WTC11 (cell line): ENCODE measurements around the gene HSD3B7. TPM values are rescaled to one million over a fixed set of nuclear protein-coding genes. Genes with fewer than 3 reads are reported as not detected.

ENCODE experiments used
- ATAC-seq: fragments of 200-7000 bp; cut with Tn5 transposase; 2 replicates; pipeline ENCODE4 v1.10.0; 2021; ENCODE audit warnings: mild to moderate bottlenecking, moderate library complexity
- CTCF ChIA-PET: fragments of 300-600 bp; sonication (Branson Sonifier 250); formaldehyde crosslinking; loops from one replicate; lab custom pipeline; 2021; ENCODE audit warnings: antibody characterized with exemption; lab: Charles Lee
- POLR2A ChIA-PET: fragments of 350-600 bp; sonication (Branson Sonifier 250); formaldehyde crosslinking; loops from one replicate; lab custom pipeline; 2021; ENCODE audit warnings: antibody characterized with exemption; lab: Charles Lee
- DNase-seq: peaks from one replicate; pipeline ENCODE4 v3.0.0; 2021; ENCODE audit warnings: low spot score
- H3K27ac Mint-ChIP-seq: 2 replicates; pipeline ENCODE4 v1.8.0; 2021; ENCODE audit warnings: mixed read lengths
- H3K27me3 Mint-ChIP-seq: 2 replicates; pipeline ENCODE4 v1.8.0; 2021; ENCODE audit warnings: low read depth, mild to moderate bottlenecking, moderate library complexity, mixed read lengths
- H3K36me3 Mint-ChIP-seq: 2 replicates; pipeline ENCODE4 v1.8.0; 2021; ENCODE audit warnings: mixed read lengths
- H3K4me1 Mint-ChIP-seq: 2 replicates; pipeline ENCODE4 v1.8.0; 2022; ENCODE audit warnings: mixed read lengths
- H3K4me3 Mint-ChIP-seq: 2 replicates; pipeline ENCODE4 v1.8.0; 2021; ENCODE audit warnings: mild to moderate bottlenecking, moderate library complexity, mixed read lengths
- H3K9me3 Mint-ChIP-seq: 2 replicates; pipeline ENCODE4 v1.8.0; 2021; ENCODE audit warnings: mixed read lengths
- MYBL2 ChIP-seq: sonication (generic); formaldehyde crosslinking; IDR thresholded peaks from 2 replicates; pipeline ENCODE4 v1.8.1; 2023; ENCODE audit warnings: mild to moderate bottlenecking, moderate library complexity, missing genetic modification reagents
- NR2C2 ChIP-seq: sonication (generic); formaldehyde crosslinking; IDR thresholded peaks from 2 replicates; pipeline ENCODE4 v1.8.0; 2022; ENCODE audit warnings: mild to moderate bottlenecking, missing genetic modification reagents
- OVOL2 ChIP-seq: fragments of 250-450 bp; sonication (Bioruptor Pico); IDR thresholded peaks from 2 replicates; pipeline ENCODE4 v1.9.0; 2021; ENCODE audit warnings: mild to moderate bottlenecking, borderline replicate concordance
- SMAD4 ChIP-seq: sonication (generic); formaldehyde crosslinking; IDR thresholded peaks from 2 replicates; pipeline ENCODE4 v1.8.0; 2022; ENCODE audit warnings: mild to moderate bottlenecking, missing genetic modification reagents
- SP1 ChIP-seq: sonication (generic); formaldehyde crosslinking; conservative IDR thresholded peaks from 2 replicates; pipeline ENCODE4 v1.8.1; 2022; ENCODE audit warnings: missing genetic modification reagents
- total RNA-seq: library from RNA; stranded (reverse); gene quantifications from 3 replicates; pipeline ENCODE4 v1.2.3, GENCODE V29; 2021
- TF ChIP-seq, protein P1 (sequence below): sonication (generic); formaldehyde crosslinking; IDR thresholded peaks from 2 replicates; pipeline ENCODE4 v1.8.1; 2023; ENCODE audit warnings: mild to moderate bottlenecking, missing genetic modification reagents, borderline replicate concordance
- TF ChIP-seq, protein P2 (sequence below): sonication (generic); formaldehyde crosslinking; IDR thresholded peaks from 2 replicates; pipeline ENCODE4 v1.8.1; 2023; ENCODE audit warnings: mild to moderate bottlenecking, missing genetic modification reagents, moderate library complexity
- TF ChIP-seq, protein P3 (sequence below): fragments of 200-600 bp; IDR thresholded peaks from 2 replicates; pipeline ENCODE4 v1.8.0; 2022; ENCODE audit warnings: antibody characterized with exemption
- TF ChIP-seq, protein P4 (sequence below): sonication (generic); formaldehyde crosslinking; IDR thresholded peaks from 2 replicates; pipeline ENCODE4 v1.8.1; 2023; ENCODE audit warnings: mild to moderate bottlenecking, moderate library complexity, missing genetic modification reagents

HSD3B7 gene
- total RNA-seq, 1 experiment from 2014 or later: 4.5 TPM

DNA sequence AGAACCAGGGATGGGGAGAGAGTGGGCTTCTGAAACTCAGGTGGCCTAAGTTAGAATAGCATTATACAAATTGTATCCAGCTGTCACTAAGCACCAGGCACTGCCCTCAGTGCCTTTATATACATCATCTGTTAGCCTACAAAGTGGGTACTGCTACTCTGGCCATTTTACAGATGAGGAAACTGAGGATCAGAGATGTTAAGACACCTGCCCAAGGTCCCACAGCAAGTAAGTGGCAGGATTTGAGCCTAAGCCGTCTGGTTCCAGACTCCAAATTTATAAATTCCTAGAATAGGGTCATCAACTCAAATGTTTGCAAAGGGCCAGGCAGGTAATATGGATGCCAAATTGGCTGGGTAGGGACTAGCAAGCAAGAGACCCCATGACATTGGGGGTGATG, 33.8 kb upstream of the HSD3B7 start:
- POLR2A ChIA-PET: no interaction called here
- peaks cover 25% of the 10 kb centered on the region for H3K4me1 Mint-ChIP-seq
- CTCF ChIA-PET: interaction anchor here (1.1 kb wide), 1 partner anchor 34 kb away, joined by 4 read pairs; the partner anchor contains the start of gene HSD3B7
- no peak overlapping the region for H3K27ac Mint-ChIP-seq
- no peaks in the 10 kb centered on the region for H3K36me3 Mint-ChIP-seq
- no peaks in the 10 kb centered on the region for H3K9me3 Mint-ChIP-seq
- no peak for DNase-seq
- H3K27me3 Mint-ChIP-seq: peaks cover under 1% of the 10 kb centered on the region; the same call in 1 of the 2 replicates
- TF ChIP-seq SMAD4 (CRISPR knock-in tag): no peak
- TF ChIP-seq, all 79 proteins: peak for 0
- no peak for ATAC-seq
- no peak overlapping the region for H3K4me3 Mint-ChIP-seq

DNA sequence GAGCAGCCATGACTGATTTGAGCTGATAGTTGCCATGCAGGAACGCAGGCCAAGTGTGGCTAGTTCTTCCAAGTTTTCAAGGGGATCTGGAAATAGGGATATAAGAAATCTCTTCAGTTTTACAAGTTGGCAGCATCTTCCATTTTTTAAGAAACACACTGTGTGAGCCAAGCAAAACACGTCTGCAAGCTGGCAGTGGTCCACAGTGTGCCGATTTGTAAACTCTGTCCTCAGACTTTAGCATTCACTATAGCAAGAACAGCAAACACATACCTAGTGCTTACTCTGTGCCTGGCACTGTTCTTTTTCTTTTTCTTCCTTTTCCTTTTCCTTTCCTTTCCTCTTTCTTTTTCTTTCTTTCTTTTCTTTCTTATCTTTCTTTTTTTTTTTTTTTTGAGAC, 33.3 kb upstream of the HSD3B7 start:
- ChIA-PET CTCF (interaction anchor here (2.4 kb wide), 1 partner anchor 146 kb away, joined by 6 read pairs; no protein-coding TSS in a partner anchor), POLR2A (no interaction called here)
- no peaks in the 10 kb centered on the region for H3K36me3 Mint-ChIP-seq
- H3K27ac Mint-ChIP-seq: no peak overlapping the region
- H3K4me1 Mint-ChIP-seq: peaks cover 21% of the 10 kb centered on the region
- no peak for DNase-seq
- peaks cover 3% of the 10 kb centered on the region; the same call in 1 of the 2 replicates for H3K27me3 Mint-ChIP-seq
- no peaks in the 10 kb centered on the region for H3K9me3 Mint-ChIP-seq
- ATAC-seq: no peak
- TF ChIP-seq SP1: no peak
- TF ChIP-seq, protein P1, sequence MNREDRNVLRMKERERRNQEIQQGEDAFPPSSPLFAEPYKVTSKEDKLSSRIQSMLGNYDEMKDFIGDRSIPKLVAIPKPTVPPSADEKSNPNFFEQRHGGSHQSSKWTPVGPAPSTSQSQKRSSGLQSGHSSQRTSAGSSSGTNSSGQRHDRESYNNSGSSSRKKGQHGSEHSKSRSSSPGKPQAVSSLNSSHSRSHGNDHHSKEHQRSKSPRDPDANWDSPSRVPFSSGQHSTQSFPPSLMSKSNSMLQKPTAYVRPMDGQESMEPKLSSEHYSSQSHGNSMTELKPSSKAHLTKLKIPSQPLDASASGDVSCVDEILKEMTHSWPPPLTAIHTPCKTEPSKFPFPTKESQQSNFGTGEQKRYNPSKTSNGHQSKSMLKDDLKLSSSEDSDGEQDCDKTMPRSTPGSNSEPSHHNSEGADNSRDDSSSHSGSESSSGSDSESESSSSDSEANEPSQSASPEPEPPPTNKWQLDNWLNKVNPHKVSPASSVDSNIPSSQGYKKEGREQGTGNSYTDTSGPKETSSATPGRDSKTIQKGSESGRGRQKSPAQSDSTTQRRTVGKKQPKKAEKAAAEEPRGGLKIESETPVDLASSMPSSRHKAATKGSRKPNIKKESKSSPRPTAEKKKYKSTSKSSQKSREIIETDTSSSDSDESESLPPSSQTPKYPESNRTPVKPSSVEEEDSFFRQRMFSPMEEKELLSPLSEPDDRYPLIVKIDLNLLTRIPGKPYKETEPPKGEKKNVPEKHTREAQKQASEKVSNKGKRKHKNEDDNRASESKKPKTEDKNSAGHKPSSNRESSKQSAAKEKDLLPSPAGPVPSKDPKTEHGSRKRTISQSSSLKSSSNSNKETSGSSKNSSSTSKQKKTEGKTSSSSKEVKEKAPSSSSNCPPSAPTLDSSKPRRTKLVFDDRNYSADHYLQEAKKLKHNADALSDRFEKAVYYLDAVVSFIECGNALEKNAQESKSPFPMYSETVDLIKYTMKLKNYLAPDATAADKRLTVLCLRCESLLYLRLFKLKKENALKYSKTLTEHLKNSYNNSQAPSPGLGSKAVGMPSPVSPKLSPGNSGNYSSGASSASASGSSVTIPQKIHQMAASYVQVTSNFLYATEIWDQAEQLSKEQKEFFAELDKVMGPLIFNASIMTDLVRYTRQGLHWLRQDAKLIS (CRISPR knock-in tag): no peak
- TF ChIP-seq, protein P2, sequence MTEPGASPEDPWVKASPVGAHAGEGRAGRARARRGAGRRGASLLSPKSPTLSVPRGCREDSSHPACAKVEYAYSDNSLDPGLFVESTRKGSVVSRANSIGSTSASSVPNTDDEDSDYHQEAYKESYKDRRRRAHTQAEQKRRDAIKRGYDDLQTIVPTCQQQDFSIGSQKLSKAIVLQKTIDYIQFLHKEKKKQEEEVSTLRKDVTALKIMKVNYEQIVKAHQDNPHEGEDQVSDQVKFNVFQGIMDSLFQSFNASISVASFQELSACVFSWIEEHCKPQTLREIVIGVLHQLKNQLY (CRISPR knock-in tag): no peak
- no peak overlapping the region for H3K4me3 Mint-ChIP-seq

DNA sequence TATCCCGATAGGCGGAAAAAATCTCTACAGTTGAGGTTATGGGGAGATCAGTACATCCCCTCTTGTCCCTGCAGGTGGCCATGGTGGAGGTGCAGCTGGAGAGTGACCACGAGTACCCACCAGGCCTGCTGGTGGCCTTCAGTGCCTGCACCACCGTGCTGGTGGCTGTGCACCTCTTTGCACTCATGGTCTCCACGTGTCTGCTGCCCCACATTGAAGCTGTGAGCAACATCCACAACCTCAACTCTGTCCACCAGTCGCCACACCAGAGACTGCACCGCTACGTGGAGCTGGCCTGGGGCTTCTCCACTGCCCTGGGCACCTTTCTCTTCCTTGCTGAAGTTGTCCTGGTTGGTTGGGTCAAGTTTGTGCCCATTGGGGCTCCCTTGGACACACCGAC, 31.9 kb upstream of the HSD3B7 start:
- Mint-ChIP-seq H3K9me3 (no peaks in the 10 kb centered on the region), H3K4me3 (no peak overlapping the region), H3K4me1 (peaks cover 16% of the 10 kb centered on the region), H3K27me3 (peaks cover 3% of the 10 kb centered on the region; the same call in 1 of the 2 replicates), H3K36me3 (no peaks in the 10 kb centered on the region)
- no peak for ATAC-seq
- POLR2A ChIA-PET: no interaction called here
- DNase-seq: no peak
- TF ChIP-seq MYBL2 (CRISPR knock-in tag): no peak
- TF ChIP-seq, protein P2 (CRISPR knock-in tag): no peak
- no peak for TF ChIP-seq OVOL2 (CRISPR knock-in tag)
- TF ChIP-seq, all 79 proteins: peak for 0
- CTCF ChIA-PET: interaction anchor here (0.6 to 3.2 kb wide), 33 partner anchors 11 to 758 kb away, joined by 3 to 54 read pairs (median 5); partner anchors contain the start of genes FBXL19, FUS, HSD3B7 and PHKG2
- no peak overlapping the region for H3K27ac Mint-ChIP-seq

DNA sequence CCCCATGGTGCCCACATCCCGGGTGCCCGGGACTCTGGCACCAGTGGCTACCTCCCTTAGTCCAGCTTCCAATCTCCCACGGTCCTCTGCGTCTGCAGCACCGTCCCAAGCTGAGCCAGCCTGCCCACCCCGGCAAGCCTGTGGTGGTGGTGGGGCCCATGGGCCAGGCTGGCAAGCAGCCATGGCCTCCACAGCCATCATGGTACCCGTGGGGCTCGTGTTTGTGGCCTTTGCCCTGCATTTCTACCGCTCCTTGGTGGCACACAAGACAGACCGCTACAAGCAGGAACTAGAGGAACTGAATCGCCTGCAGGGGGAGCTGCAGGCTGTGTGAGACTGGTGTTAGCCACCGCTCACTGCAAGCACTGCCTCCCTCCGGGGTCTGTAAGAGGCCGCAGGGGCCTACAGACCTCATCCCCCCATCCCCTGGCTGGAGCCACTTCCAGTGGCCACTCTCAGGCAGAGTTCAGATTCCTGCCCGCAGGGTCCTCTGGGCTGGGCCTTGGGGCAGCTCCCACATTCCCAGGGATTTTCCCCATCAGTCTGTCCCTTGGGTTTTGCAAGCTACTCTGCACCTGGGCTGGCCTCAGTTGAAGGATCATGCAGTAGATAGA, 31.4 kb upstream of the HSD3B7 start:
- CTCF ChIA-PET: interaction anchor here (0.6 to 3.2 kb wide), 39 partner anchors 11 to 758 kb away, joined by 3 to 54 read pairs (median 4); partner anchors contain the start of genes FBXL19, FUS, HSD3B7 and KAT8
- peak; percentile 91 for DNase-seq
- no peak overlapping the region for H3K4me3 Mint-ChIP-seq
- peak; percentile 43; the same call in 1 of the 2 replicates for TF ChIP-seq SP1
- TF ChIP-seq, protein P3, sequence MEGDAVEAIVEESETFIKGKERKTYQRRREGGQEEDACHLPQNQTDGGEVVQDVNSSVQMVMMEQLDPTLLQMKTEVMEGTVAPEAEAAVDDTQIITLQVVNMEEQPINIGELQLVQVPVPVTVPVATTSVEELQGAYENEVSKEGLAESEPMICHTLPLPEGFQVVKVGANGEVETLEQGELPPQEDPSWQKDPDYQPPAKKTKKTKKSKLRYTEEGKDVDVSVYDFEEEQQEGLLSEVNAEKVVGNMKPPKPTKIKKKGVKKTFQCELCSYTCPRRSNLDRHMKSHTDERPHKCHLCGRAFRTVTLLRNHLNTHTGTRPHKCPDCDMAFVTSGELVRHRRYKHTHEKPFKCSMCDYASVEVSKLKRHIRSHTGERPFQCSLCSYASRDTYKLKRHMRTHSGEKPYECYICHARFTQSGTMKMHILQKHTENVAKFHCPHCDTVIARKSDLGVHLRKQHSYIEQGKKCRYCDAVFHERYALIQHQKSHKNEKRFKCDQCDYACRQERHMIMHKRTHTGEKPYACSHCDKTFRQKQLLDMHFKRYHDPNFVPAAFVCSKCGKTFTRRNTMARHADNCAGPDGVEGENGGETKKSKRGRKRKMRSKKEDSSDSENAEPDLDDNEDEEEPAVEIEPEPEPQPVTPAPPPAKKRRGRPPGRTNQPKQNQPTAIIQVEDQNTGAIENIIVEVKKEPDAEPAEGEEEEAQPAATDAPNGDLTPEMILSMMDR: peak; percentile 64; the same call in 1 of the 2 replicates
- TF ChIP-seq, protein P4, sequence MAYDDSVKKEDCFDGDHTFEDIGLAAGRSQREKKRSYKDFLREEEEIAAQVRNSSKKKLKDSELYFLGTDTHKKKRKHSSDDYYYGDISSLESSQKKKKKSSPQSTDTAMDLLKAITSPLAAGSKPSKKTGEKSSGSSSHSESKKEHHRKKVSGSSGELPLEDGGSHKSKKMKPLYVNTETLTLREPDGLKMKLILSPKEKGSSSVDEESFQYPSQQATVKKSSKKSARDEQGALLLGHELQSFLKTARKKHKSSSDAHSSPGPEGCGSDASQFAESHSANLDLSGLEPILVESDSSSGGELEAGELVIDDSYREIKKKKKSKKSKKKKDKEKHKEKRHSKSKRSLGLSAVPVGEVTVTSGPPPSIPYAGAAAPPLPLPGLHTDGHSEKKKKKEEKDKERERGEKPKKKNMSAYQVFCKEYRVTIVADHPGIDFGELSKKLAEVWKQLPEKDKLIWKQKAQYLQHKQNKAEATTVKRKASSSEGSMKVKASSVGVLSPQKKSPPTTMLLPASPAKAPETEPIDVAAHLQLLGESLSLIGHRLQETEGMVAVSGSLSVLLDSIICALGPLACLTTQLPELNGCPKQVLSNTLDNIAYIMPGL (CRISPR knock-in tag): peak; percentile 46; the same call in 1 of the 2 replicates
- TF ChIP-seq NR2C2 (CRISPR knock-in tag): no peak
- POLR2A ChIA-PET: interaction anchor here (0.5 to 1.4 kb wide), 6 partner anchors 10 to 316 kb away, joined by 3 to 9 read pairs (median 4); no protein-coding TSS in a partner anchor
- H3K27me3 Mint-ChIP-seq: peaks cover 3% of the 10 kb centered on the region; the same call in 1 of the 2 replicates
- H3K4me1 Mint-ChIP-seq: peaks cover 19% of the 10 kb centered on the region
- no peak overlapping the region for H3K27ac Mint-ChIP-seq
- no peaks in the 10 kb centered on the region for H3K9me3 Mint-ChIP-seq
- ATAC-seq: peak; percentile 66
- H3K36me3 Mint-ChIP-seq: peaks cover 3% of the 10 kb centered on the region; the same call in 1 of the 2 replicates
